Lung (tissue), 13 donors: Measurements from ENCODE around the gene GTF2F1. TPM values are rescaled to one million over a fixed set of nuclear protein-coding genes. Genes with fewer than 3 reads are reported as not detected.

Source experiments
- ATAC-seq: fragments of 200-7000 bp; cut with Tn5 transposase; one replicate; pipeline ENCODE4 v1.9.1; 2020; ENCODE audit warnings: moderate number of reproducible peaks; ENCODE audit not compliant: insufficient read depth, low FRiP score
- DNase-seq, 3 donors: peaks; one replicate each; pipeline ENCODE4 v3.0.0-alpha.2; 2013 to 2017
- H3K27ac ChIP-seq, 2 donors: one replicate each; pipeline ENCODE4 v1.5.1; 2013; ENCODE audit warnings: mild to moderate bottlenecking in 2 of 2, moderate library complexity in 2 of 2, control low read depth in 1 of 2, inconsistent platforms in 1 of 2, low read depth in 1 of 2, low read length in 1 of 2
- H3K27me3 ChIP-seq, 3 donors: one replicate each; pipeline ENCODE4 v1.5.1; 2013; ENCODE audit warnings: low read length in 2 of 3; ENCODE audit not compliant: control insufficient read depth in 3 of 3, insufficient read depth in 3 of 3
- H3K36me3 ChIP-seq, 4 donors: one replicate each; pipeline ENCODE4 v1.5.1; 2013; ENCODE audit warnings: low read length in 4 of 4, mild to moderate bottlenecking in 1 of 4, moderate library complexity in 1 of 4; ENCODE audit not compliant: control insufficient read depth in 4 of 4, insufficient read depth in 4 of 4
- H3K4me1 ChIP-seq, 5 donors: one replicate each; pipeline ENCODE4 v1.5.1; 2013; ENCODE audit warnings: low read length in 5 of 5, mild to moderate bottlenecking in 2 of 5, moderate library complexity in 1 of 5; ENCODE audit not compliant: control insufficient read depth in 5 of 5, insufficient read depth in 5 of 5
- H3K4me3 ChIP-seq: one replicate; pipeline ENCODE4 v1.5.1; 2013; ENCODE audit warnings: mild to moderate bottlenecking, control low read depth, moderate library complexity
- H3K9ac ChIP-seq, 2 donors: one replicate each; pipeline ENCODE4 v1.5.1; 2013; ENCODE audit warnings: low read length in 2 of 2, control low read depth in 1 of 2; ENCODE audit not compliant: insufficient read depth in 1 of 2
- H3K9me3 ChIP-seq, 4 donors: one replicate each; pipeline ENCODE4 v1.5.1; 2013; ENCODE audit warnings: low read length in 3 of 4, mild to moderate bottlenecking in 1 of 4, moderate library complexity in 1 of 4; ENCODE audit not compliant: control insufficient read depth in 4 of 4, insufficient read depth in 3 of 4
- CTCF ChIP-seq: IDR thresholded peaks from 2 replicates; pipeline ENCODE4 v1.5.1; 2012; ENCODE audit warnings: mild to moderate bottlenecking; ENCODE audit errors: control extremely low read depth, extremely low read depth
- WGBS, 2 donors: extraction: QIAGEN DNeasy Blood & Tissue Kit; methylation state at CpG; one replicate each; pipeline ENCODE4 v1.1.7; 2013; 5-methylcytosine and 5-hydroxymethylcytosine counted together
- polyA plus RNA-seq, 2 donors: library from polyadenylated mRNA; stranded (reverse); fragments of 200-250 nt; gene quantifications; one replicate each; pipeline ENCODE4 v1.2.1, GENCODE V29; 2013
- small RNA-seq: library from RNA; depleted of rRNA; stranded (forward); fragments of <200 nt; gene quantifications from one replicate; pipeline ENCODE3, GENCODE V24; 2014; ENCODE audit warnings: low replicate concordance
- total RNA-seq, 2 donors: library from RNA; depleted of rRNA in 1 of 2; stranded (reverse); fragments of >200 nt in 1 of 2; gene quantifications; one replicate each; pipeline ENCODE4 v1.2.1, GENCODE V29; 2014 to 2021
- donor health status: control.
- donor health status: control.
- donor health status: Bipolar disorder and iron deficiency.
- donor health status: healthy.
- donor health status: DM: yes; HTN: yes; CAD: no.

GTF2F1 gene
- total and polyA plus RNA-seq, 4 donors: 45.4 to 53.5 (median 48.3) TPM

DNA sequence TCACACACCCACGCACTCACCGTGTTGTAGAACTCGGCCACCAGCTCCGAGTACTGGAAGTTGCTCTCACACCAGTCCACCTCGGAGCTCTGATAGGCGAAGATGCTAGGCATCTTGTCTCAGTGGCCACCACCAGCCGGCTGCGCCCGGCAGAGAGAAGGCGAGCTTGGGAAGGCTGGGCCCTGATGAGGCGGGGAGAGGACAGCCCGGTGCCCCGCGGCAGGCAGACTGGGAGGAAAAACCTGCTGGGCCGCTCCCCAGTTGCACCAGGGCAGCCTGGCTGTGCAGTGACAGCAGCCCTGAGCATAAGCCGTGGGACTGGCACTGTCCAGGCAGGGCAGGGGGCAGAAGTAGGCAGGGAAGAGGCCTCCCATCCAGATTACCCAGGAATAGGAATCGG lies 59.5 kb downstream of the GTF2F1 start, which contains the start of gene ACER1:
ACER1 (minus strand) TSS at position 174 of the 400 bp plus-strand sequence; CDS start at position 113, 61 bp downstream.
- H3K4me1 ChIP-seq: no peaks in the 10 kb centered on the region
- 76 to 84% methylated on average over 17 of the region's 17 CpGs for WGBS, 2 donors
- no peak for DNase-seq
- H3K9ac ChIP-seq: no peak within 1 kb of the TSS
- no peak for TF ChIP-seq CTCF
- no peaks in the 10 kb centered on the region for H3K9me3 ChIP-seq
- peaks cover 0 to 2% (median 0%) of the 10 kb centered on the region in 3 donors for H3K27me3 ChIP-seq
- H3K36me3 ChIP-seq: no peaks in the 10 kb centered on the region
- H3K27ac ChIP-seq: no peak within 1 kb of the TSS
- H3K4me3 ChIP-seq: no peak within 1 kb of the TSS
- no peak for ATAC-seq

Small RNA genes within 50 kb of the gene (small RNA-seq; reads per million reads assigned to genes)
- gene MIR6790 (not detected), gene MIR6885 (0.08 reads per million)

Other genes starting within 250 kb of the GTF2F1 start
- 100 to 1,000 TPM in 1 of 2 donors, 10 to 100 TPM in 1; 24.8 to 120 TPM for gene MLLT1, start 113.2 kb downstream of the GTF2F1 start, total RNA-seq
- 10 to 100 TPM; 28.2 to 44.1 TPM for gene MLLT1, start 113.2 kb downstream of the GTF2F1 start, polyA plus RNA-seq
- gene ACER1, start 59.6 kb downstream of the GTF2F1 start, total RNA-seq: not detected
- gene ACER1, start 59.6 kb downstream of the GTF2F1 start, polyA plus RNA-seq: under 1 TPM in 1 of 2 donors, not detected in 1; 0.06 TPM
- gene CLPP, start 31.6 kb downstream of the GTF2F1 start, total RNA-seq: 10 to 100 TPM; 21.3 to 80.7 TPM
- 10 to 100 TPM; 57.8 to 89.7 TPM for gene CLPP, start 31.6 kb downstream of the GTF2F1 start, polyA plus RNA-seq
- 10 to 100 TPM; 26.8 to 84.2 TPM for gene ALKBH7, start 20.4 kb downstream of the GTF2F1 start, total RNA-seq
- 10 to 100 TPM; 49.6 to 57.1 TPM for gene ALKBH7, start 20.4 kb downstream of the GTF2F1 start, polyA plus RNA-seq
- 1 to 10 TPM; 1.5 TPM for gene PSPN, start 17.2 kb downstream of the GTF2F1 start, total RNA-seq
- under 1 TPM; 0.50 to 0.79 TPM for gene PSPN, start 17.2 kb downstream of the GTF2F1 start, polyA plus RNA-seq
- gene KHSRP, start 31.6 kb upstream of the GTF2F1 start, total RNA-seq: 100 to 1,000 TPM; 157 to 204 TPM
- gene KHSRP, start 31.6 kb upstream of the GTF2F1 start, polyA plus RNA-seq: 100 to 1,000 TPM; 116 to 126 TPM
- gene SLC25A41, start 40.6 kb upstream of the GTF2F1 start, total RNA-seq: under 1 TPM in 1 of 2 donors, not detected in 1; 0.28 TPM
- gene SLC25A41, start 40.6 kb upstream of the GTF2F1 start, polyA plus RNA-seq: under 1 TPM; 0.10 to 0.43 TPM
- gene SLC25A23, start 66.6 kb upstream of the GTF2F1 start, total RNA-seq: 10 to 100 TPM; 44.9 to 49.5 TPM
- 10 to 100 TPM; 15.7 to 44.0 TPM for gene SLC25A23, start 66.6 kb upstream of the GTF2F1 start, polyA plus RNA-seq
- gene CRB3, start 71.1 kb upstream of the GTF2F1 start, total RNA-seq: 10 to 100 TPM; 22.5 to 55.1 TPM
- gene CRB3, start 71.1 kb upstream of the GTF2F1 start, polyA plus RNA-seq: 10 to 100 TPM; 51.0 to 81.8 TPM
- 10 to 100 TPM in 1 of 2 donors, 1 to 10 TPM in 1; 2.7 to 11.0 TPM for gene DENND1C, start 88.6 kb upstream of the GTF2F1 start, total RNA-seq
- gene DENND1C, start 88.6 kb upstream of the GTF2F1 start, polyA plus RNA-seq: 10 to 100 TPM in 1 of 2 donors, 1 to 10 TPM in 1; 8.0 to 10.6 TPM
- 1 to 10 TPM in 1 of 2 donors, under 1 TPM in 1; 0.28 to 2.1 TPM for gene TUBB4A, start 109.1 kb upstream of the GTF2F1 start, total RNA-seq
- under 1 TPM; 0.05 to 0.08 TPM for gene TUBB4A, start 109.1 kb upstream of the GTF2F1 start, polyA plus RNA-seq
- 10 to 100 TPM in 1 of 2 donors, under 1 TPM in 1; 1.00 to 10.1 TPM for gene TNFSF9, start 137.9 kb upstream of the GTF2F1 start, total RNA-seq
- 1 to 10 TPM; 3.2 to 8.6 TPM for gene TNFSF9, start 137.9 kb upstream of the GTF2F1 start, polyA plus RNA-seq
- under 1 TPM; 0.28 to 0.40 TPM for gene CD70, start 198.0 kb upstream of the GTF2F1 start, total RNA-seq
- under 1 TPM; 0.22 to 0.57 TPM for gene CD70, start 198.0 kb upstream of the GTF2F1 start, polyA plus RNA-seq